GM18909 (cell line): ENCODE measurements around the gene RTN4.

ENCODE experiments used
- ATAC-seq: cut with Tn5 transposase; IDR thresholded peaks from one replicate; pipeline ENCODE4 v1.9.1; 2021; ENCODE audit warnings: mild to moderate bottlenecking; ENCODE audit not compliant: unreplicated experiment, poor library complexity

Gene RTN4

DNA sequence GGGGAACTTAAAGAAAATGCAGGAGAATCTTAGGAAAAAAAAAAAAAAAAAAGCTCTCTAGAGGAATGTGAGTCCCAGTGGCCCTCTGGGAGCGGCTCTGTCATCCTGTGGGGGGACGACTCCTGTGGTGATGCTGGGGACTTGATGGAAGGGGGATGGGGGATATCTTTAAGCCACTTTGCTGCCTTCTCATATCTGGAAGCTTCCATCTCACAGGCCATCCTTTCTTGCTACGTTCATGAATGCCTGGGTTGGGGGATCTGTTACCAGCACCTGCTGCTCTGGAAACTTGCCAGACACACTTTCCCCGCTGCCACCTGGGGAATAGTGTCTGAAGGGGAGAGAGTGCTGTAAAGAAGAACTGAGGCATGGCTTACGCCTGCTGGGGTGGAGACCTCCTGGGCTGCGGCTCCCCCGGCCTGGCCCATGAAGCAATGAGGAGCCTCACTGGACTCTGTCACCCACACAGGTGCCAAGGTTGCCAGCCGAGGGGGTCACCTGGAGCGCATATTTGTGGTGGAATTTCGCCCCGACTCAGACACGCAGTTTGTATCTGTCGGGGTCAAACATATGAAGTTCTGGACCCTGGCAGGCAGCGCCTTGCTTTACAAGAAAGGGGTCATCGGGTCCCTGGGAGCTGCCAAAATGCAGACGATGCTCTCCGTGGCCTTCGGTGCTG, 92.8 kb downstream of the RTN4 start:
- no peak for ATAC-seq

DNA sequence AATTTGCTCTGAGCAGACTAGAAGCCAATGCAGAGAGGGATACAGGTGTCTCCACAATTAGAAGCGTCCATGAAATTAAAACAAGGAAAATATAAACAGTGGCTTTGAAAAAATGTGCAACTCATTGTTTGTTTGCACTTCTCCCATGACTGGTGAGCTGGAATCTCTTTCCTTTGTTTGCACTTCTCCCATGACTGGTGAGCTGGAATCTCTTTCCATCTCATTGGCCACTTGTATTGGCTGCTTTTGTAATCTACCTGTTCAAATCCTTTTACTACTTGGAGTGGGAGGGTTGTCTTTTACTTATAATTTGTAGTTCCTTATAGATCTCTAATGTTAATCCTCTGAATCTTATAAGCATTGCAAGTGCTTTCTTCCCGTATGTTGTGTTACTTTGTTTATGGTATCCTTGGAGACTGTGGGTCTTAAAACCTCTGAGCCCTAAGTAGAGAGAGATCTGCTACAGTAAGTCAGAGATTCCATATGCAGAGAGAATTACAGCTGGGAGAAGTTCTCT, 94.1 kb downstream of the RTN4 start:
- no peak for ATAC-seq

DNA sequence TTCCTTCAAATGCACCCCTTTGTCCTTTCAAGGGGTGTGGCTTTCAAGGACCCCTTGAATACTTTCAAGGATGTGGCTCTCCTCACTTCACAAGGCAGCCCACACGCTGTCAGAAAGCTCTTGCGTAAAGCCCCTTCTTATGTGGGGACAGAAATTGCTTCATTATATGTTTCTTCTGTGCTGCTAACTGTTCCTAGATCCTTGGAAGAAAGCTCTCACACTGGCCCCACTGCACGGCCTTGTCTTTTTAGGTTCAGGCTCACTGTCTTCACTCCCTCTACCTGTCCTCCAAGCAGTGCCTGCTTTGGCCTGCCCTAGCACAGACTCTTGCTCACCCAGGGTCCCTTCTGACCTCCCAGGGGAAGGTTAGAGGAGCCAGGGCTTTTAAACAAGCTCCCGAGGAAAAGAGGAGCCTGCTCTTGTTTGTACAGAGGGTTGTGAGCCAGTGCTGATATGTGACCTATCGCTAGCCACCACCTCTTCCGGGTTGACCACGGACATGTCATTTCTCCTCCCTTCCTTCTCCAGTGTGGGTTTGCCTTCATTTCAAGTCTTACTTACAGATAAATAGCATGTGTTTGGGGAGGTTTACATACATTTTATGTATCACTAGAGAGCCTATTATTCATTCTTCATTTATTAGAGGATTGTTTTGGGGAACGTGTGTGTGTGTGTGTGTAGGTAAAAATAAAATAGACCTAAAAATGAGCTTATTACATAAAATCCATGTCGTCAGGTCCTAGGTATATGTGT, 94.7 kb downstream of the RTN4 start:
- ATAC-seq: no peak

DNA sequence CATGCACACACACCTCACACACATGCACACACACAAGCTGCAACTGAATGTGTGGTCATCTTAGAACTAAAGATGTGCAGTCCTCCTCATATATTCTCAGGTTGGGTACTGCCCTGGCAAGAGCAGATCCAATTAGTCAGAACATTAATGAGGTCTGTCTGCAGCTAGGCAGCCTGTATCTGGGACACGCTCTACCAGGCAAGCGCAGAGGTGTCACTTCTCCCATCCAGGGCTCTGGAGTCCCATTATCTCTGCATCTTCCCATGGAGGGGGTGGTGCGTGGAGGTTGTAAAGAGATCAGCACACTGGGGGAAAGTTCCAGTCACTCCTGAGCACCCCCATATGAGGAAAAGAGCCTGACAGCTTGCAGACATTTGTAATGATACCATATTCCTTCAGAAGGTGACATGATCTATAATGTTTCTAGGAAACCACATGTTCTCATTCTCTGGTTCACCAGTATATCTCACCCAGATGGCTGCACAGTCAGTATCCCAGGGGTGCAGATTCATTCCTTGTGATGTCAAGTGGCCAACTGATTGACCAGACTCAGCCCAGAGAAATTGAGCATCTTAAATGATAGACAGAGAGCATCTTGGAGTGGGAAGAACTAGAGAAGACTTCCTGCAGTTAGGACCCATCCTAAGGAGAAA, 95.4 kb downstream of the RTN4 start:
- ATAC-seq: no peak

DNA sequence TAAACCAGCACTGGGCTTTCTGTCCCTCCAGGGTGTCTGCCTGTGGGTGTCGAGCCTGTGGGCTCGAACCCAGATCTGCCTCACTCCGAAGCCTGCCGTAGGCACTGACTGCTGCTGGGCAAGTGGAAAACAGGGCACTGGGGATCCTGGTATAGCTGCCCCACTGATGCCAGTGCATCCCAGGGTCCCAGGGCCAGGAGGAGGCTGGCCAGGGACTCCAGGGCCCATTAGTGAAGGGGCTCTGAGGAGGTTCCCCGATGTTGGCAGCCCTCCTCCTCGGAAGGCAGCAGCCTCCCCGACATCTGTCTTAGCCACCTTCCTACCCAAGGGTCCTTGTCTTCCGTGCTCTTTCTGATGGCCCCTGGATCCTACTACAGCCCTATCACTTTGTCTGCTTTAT, 96.1 kb downstream of the RTN4 start:
- ATAC-seq: no peak

DNA sequence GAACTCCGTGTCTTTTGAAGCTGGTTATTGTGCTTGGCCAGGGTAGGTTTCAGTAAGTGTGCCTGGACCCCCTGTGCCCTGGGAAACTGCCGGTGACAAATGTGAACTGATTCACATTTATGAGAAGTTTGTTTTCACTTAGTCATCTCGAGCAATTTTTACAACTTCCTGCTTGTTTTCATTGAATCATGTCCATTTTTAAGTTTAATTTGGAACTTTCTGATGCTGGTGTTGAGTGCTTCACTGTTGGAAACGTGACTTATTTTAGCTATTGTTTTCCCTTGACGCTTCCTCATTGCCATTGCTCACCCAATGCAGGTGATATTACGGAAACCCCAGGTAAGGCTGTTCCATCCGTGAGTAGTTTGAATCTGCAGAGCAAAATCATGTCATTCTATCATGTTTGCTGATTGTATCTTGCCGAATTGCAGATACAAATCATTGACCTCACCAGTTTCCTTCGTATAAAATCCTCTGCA, 97.2 kb downstream of the RTN4 start:
- no peak for ATAC-seq

DNA sequence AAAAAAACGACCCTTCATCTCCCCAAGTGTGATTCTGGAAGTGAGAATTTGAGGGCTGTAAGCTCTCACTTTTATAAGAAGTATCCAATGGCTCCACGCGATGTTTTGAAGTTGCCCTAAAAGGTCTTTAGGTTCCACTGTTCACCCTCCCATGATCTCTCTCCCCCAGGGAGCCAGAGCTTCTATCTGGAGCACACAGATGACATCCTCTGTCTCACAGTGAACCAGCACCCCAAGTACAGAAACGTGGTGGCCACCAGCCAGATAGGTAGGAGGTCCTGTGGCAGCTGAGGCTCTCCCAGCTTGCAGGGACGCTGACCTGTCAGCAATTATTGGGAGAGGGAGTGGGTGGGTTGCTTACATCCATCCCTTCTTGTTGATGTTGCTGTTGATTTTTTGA, 97.8 kb downstream of the RTN4 start:
- no peak for ATAC-seq

DNA sequence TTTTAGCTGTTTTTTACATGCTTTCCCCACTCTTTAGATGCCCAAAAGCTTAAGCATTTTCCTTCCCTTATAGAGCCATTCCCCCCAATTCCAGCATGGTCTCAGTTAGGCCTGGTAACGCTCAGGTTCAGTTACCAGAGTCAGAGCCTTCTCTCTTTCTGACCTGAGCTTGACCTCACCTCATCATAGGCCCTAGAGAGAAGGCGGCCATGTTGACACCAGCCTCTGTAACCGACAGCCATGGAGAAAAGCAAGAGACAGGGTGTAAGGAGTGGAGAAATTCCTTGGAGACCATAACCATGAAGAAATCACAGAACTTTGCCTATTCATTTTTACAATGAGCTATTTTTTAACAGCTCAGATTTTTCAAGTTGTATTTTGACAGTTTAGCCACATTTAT, 99.4 kb downstream of the RTN4 start:
- ATAC-seq: no peak

DNA sequence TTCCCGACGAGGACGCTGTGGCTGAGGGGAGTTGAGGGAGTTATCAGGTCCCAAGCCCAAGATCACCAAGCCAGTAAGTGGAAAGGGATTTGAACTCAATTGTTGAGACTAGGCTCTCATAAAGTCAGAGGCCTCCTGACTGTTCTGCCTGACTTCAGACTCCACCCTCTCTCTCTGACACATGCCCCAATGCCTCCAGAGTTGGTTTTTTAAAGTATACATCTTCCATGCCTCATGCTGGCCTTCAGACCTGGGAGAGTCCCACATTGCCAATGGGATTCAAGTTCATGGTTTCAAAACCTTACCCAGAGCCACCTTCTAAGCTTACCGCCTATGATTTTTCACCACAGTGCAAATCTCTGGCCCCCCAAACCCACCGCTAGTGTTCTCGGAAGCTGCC, 100.8 kb downstream of the RTN4 start:
- no peak for ATAC-seq

DNA sequence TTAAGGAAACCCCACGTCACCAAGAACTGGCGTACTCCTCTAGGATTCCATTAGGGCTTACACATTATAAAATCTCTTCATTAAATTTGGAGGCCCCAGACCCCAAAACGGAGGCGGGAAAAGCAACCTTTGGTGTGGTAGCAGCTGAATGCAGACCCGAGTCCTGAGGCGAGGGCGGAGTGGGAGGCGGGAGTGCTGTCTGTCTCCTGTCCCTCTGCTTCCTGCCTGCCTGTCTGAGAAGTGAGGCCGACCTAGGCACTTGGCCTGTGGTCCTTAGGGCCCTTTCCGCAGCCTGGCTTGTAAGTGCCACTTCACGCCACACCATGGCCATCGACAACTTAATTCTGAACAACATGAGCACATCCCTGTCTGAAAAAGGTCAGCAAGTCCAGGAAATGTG, 102.1 kb downstream of the RTN4 start:
- ATAC-seq: no peak

DNA sequence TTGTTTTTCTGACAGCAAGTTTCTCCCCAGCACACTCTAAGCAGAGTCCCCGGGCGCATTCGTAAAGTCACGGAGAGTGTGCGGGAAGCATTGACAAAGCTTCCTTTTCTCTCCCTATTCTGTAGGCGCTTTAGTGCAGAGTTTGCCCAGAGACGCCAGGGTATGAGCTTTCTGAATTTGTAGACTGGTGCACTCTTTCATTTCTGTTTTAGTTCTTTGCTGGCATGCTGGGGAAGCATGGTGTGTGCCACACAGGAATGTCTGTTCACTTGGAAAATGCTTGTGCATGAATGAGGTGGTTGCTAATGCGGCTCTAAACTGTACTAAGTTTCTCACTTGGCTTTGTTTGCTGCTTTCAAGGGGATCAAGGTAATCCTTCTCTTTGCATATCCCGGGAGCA, 102.6 kb downstream of the RTN4 start:
- no peak for ATAC-seq

DNA sequence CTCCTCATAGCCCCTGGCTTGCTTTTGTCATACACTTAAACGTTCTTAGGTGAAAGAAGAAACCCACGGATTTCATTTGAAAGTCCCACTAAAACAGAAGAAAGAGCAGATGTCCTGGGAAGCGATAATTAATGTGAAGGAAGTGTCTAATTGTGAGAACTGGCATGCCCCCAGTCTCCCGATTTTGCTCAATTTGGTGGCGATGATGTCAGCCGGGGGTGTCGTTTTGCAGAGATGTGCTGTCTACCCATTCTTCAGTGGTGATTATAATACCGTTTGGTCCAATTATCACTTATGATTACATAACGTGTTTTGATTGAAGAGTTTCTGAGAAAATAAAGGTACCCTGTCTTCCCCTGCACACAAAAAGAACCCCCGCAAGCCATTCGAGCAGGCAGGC, 103.1 kb downstream of the RTN4 start:
- no peak for ATAC-seq

DNA sequence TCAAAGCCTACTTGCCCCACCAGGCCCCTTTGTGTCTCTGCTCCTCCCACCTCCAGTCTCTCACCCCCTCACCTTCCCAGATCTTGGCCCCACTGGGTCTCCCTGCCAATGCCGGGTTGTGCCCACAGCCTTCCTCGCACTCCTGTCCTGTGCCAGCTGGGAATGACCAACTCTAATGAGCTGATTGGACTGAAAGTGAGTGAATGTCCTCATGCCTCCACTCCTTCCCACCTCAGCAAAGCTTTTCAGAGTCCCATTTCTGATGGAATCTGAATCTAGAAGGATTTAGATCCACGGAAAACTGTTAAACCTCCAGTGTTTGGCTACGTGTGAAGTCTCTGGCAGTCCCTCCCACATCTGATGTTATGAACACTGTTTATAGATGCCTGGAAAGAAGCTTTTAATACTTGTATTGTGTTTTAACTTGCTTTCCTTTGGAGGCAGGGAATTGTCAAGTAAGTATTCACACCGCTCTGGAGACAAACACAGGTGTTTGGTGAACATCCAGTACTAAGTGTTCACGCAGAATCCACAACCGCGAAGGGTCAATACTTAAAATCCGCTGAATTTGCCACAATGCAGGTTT, 103.9 kb downstream of the RTN4 start:
- no peak for ATAC-seq

DNA sequence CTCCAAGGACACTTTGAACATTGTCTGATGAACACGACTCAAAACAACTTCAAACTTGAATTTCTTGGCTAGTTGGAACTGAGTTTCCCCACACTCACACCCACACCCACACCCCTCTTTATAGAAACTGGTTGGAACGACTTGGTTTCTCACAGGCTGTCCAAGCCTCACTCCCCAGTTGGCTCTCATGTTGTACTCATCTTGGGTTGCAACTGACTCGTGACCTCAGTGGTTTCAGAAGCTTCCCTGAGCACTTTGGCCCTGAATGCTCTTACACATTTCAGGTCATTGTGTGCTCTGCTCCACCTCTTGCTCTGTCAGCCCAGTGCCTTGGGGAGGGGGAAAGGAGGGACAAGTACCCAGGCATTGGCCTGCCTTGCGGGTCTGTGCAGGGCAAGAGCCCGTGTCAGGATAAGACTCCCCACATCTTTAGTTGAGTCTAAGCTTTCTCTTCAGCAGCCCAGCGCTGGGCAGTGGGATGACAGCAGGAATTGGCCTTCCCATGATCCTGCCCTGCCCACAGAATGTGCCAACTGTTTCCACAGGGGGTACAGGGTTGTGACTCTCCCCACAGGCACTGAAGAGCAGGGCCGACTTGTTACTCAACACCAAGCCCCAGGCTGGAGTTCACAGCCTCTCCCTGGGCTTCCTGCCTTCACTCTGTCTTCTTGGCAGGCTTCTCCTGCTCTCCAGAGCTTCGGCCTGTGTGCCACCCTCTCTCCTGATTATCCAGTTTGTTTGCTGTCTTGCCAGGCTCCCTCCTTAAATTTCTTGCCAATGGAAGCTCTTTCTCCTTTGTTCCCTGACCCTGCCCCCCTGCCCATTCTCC, 104.6 kb downstream of the RTN4 start:
- ATAC-seq: peak; percentile 74

DNA sequence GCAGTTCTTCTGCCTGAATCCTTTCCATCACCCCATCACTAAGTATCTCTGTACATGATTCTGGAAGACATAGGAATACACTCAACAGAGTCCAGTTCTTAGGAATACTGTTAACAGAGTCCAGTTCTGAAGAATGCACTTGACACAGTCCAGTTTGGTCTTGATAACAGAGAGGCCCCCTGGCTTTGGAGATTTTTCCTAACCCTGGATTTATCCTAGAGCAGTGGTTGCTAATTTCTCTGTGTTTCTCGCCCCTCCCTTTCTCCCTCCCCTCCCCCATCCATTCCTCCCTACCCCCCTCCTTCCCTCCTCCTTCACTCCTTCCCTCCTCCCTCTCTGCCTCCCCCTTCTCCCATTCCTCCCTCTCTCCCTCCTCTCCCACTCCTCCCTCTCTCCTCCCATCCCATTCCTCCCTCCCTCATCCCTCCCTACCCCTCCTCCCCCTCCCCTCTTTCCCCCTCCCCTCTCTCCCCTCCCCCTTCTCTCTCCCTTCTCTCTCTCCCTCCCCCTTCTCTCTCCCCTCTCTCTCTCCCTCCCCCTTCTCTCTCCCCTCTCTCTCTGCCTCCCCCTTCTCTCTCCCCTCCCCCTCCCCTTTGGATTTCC, 105.4 kb downstream of the RTN4 start:
- no peak for ATAC-seq

DNA sequence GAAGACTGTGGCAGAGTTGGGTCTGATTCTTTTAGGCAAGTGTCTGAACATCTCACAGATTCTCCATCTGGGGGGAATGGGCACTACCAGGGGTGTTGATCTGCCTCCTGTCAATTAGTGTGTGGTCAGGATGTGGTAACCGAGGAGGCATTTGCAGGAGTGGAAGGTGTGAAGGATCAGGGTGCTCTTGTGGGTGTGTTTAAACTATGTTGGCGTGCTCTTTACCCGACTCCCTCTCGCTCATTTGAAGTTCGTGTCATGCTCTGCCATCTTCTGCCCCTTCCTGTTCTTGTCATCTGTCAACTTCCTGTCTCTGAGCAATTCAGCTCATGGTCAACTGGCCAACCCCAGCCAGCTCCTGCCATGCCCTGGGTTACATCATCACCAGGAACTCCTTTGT, 107.9 kb downstream of the RTN4 start:
- ATAC-seq: no peak

DNA sequence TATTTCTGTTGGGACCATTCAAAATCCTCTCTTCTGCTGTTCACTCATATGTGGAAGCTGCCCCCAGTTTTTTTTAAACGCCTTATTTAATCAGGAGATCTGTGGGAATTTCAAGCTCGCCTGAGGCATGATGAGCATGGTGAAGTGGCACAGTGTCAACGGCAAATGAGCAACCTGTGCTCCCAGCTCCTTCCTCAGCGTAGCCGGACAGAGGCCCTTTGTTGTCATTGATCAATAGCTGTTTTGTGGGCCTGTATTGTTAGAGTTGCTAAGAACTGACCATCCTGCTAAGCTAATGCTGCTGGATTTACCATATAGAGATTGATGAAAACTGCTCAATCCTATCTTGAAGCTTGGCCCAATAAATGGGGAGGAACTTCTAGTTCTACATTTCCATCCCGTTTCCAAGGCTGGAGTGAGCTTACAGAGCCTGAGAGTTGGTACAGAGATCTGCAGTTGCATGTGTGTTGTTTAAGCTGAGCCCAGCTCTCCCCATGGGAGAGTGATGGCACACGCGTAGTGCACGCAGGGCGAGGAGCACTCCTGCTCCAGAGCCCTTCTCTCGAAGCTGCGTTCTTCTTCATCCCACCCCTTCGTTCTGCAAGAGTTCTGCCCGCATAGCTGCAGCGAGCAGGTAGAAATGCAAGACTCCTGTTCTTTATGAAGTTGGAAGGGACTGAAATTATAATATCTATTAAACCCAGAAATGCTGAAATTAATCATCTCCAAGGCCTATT, 108.8 kb downstream of the RTN4 start:
- ATAC-seq: no peak

DNA sequence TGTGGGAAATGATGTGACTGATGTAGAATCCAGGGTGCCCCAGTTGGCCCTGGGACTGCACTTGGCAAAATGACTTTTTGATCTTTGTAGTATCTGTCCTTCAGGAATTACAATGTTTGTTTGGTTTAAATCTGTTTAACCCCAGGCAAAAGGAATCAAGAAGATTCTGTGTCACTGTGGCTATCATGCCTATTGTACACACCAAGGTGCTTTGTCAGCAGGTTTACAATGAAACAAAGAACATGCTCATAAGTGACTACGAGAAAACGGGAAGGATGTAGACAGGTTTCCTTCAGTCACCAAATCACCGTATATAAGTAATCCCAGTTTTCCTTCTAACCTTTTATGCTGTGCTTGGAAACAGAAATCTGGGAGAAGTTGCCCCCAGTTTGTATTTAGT, 109.5 kb downstream of the RTN4 start:
- no peak for ATAC-seq
